Ishikawa (cell line): ENCODE data around the gene LRRC51.

Source experiments
- TEAD4 ChIP-seq: IDR thresholded peaks from 2 replicates; pipeline ENCODE4 v1.6.1; 2012
- TF ChIP-seq, protein P1 (sequence below): IDR thresholded peaks from 2 replicates; pipeline ENCODE4 v1.6.1; 2012

DNA sequence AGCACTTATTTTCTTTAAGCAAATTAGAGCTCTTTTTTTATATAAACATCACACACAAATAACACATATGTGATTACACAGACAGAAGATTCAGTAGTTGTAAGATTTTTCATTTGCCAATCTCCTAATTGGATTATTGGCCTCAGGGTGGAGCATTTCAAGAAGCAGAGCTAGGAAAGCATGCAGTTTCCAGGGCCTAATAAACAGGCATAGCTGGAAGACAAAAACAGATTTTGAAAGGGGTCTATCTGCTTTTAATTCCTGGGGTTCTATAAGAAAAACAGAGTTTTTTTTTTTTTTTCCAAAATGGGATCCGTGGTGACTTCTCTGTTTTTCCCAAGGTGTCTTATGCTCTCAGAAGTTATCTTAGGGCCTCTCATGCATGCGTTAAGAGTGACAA is 47.3 kb downstream of the LRRC51 start:
- TF ChIP-seq, protein P1, sequence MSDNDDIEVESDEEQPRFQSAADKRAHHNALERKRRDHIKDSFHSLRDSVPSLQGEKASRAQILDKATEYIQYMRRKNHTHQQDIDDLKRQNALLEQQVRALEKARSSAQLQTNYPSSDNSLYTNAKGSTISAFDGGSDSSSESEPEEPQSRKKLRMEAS, result no peak
- TF ChIP-seq TEAD4, result no peak
